Lower lobe of right lung (tissue), 2 donors: Measurements from ENCODE around the gene ZNF710. TPM values are rescaled to one million over a fixed set of nuclear protein-coding genes. Genes with fewer than 3 reads are reported as not detected.
"Not testable (repeated sequence)": the region's sequence is repeated elsewhere in the genome, so short reads cannot be mapped to it uniquely, and the experiment has no call there.

Source experiments
- ATAC-seq, 2 donors: fragments of 200-7000 bp; cut with Tn5 transposase; one replicate each; pipeline ENCODE4 v1.9.1; 2020 to 2022; ENCODE audit warnings: mild to moderate bottlenecking in 2 of 2, moderate library complexity in 2 of 2
- DNase-seq: peaks from one replicate; pipeline ENCODE4 v3.0.0-alpha.2; 2020
- H3K27ac ChIP-seq: fragments of 200-600 bp; one replicate; pipeline ENCODE4 v1.8.0; 2022
- H3K27me3 ChIP-seq: fragments of 200-600 bp; one replicate; pipeline ENCODE4 v1.8.0; 2022; ENCODE audit warnings: low read depth
- H3K36me3 ChIP-seq: fragments of 200-600 bp; one replicate; pipeline ENCODE4 v1.8.0; 2022; ENCODE audit warnings: mild to moderate bottlenecking
- H3K4me1 ChIP-seq: fragments of 200-600 bp; one replicate; pipeline ENCODE4 v1.8.0; 2022
- H3K4me3 ChIP-seq: fragments of 200-600 bp; one replicate; pipeline ENCODE4 v1.8.0; 2022; ENCODE audit warnings: mild to moderate bottlenecking
- H3K9me3 ChIP-seq: fragments of 200-600 bp; one replicate; pipeline ENCODE4 v1.8.0; 2022
- intact Hi-C: fragments of 100-400 bp; cut with DNase I; formaldehyde crosslinking; loops from one replicate; pipeline ENCODE4 v1.11.0; 2022
- total RNA-seq: library from RNA; stranded (reverse); fragmentation: NEBNext Ultra II Directional; extraction: Animal tissue kit (Norgen Biotek cat#: 25700); gene quantifications from one replicate; pipeline ENCODE4 v1.2.1, GENCODE V29; 2021
- TF ChIP-seq, protein P1 (sequence below): fragments of 200-600 bp; IDR thresholded peaks from one replicate; pipeline ENCODE4 v1.8.0; 2022; ENCODE audit warnings: antibody characterized with exemption, mild to moderate bottlenecking
- donor health status: DM: no; HTN: yes; CAD: no; lungs with severe emphysema.

Gene ZNF710
- total RNA-seq, 1 donor from 2014 or later, result 50.7 TPM

DNA sequence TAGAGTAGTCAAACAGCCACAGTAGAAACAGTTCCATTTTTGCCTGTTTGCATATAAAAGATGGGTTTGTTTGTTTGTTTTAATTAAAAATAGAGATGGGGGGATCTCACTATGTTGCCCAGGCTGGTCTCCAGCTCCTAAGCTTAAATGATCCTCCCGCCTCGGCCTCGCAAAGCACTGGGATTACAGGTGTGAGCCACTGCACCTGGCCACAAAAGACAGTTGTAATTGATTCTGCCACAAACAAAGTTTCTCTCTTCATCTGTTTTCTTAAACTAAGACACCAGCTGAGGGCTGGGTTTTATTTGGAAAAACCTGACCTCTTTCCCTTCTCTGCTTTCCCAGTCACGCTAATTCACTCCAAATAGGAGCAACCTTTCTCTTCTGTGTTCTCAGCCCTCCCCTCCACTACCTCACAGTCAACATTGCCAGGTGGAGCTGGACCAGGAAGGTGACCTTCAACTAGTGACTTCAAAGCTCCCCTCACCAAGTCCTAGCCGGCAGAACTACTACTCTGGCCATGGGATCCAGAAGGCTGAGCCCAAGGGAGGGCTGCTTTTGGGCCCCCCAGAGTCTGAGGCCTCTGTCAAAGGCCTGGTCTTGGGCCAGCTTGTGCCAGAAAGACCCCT is 102.7 kb downstream of the ZNF710 start:
- Histone ChIP-seq H3K36me3 (no peaks in the 10 kb centered on the region), H3K4me3 (no peak overlapping the region), H3K27ac (no peak overlapping the region), H3K4me1 (peaks cover 27% of the 10 kb centered on the region), H3K9me3 (no peaks in the 10 kb centered on the region), H3K27me3 (no peaks in the 10 kb centered on the region)
- no peak for ATAC-seq
- intact Hi-C loops, result no loop called here
- DNase-seq, result no peak
- TF ChIP-seq, protein P1, sequence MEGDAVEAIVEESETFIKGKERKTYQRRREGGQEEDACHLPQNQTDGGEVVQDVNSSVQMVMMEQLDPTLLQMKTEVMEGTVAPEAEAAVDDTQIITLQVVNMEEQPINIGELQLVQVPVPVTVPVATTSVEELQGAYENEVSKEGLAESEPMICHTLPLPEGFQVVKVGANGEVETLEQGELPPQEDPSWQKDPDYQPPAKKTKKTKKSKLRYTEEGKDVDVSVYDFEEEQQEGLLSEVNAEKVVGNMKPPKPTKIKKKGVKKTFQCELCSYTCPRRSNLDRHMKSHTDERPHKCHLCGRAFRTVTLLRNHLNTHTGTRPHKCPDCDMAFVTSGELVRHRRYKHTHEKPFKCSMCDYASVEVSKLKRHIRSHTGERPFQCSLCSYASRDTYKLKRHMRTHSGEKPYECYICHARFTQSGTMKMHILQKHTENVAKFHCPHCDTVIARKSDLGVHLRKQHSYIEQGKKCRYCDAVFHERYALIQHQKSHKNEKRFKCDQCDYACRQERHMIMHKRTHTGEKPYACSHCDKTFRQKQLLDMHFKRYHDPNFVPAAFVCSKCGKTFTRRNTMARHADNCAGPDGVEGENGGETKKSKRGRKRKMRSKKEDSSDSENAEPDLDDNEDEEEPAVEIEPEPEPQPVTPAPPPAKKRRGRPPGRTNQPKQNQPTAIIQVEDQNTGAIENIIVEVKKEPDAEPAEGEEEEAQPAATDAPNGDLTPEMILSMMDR, result no peak

DNA sequence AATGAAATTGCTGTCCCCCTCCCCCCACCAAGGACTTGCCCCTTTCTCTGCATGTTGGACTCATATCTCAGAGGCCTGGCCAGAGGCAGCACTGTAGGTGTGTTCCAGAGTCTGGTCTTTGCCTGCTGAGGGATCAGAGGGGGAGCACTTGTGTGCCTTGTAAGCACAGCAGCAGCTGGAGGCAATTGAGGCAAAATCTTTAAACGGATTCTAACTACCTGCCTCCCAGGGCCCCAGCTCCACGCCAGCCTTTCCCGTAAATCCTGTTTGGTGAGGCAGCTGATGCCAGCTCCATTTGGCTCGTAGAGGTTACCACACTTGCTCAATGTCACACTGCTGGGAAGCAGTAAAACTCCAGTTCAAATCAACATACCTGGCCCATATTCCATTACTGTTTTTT is 103.4 kb downstream of the ZNF710 start:
- DNase-seq, result no peak

DNA sequence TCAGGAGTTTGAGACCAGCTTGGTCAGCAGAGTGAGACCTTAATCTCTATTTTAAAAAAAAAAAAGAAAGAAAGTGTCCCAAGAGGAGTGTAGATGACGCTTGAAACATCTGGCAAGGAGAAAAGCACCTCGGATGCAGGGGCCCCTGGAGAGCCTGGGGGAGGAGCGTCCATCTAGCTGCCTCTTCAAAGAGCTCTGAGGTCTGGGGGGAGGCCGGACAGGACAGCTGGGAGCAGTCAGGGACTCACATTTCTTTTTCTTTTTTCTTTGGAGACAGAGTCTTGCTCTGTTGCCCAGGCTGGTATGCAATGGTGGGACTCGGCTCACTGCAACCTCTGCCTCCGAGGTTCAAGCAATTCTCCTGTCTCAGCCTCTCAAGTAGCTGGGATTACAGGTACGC is 104.4 kb downstream of the ZNF710 start:
- TF ChIP-seq, protein P1, result no peak
- no peak for DNase-seq
- H3K9me3 ChIP-seq, result no peaks in the 10 kb centered on the region
- no peaks in the 10 kb centered on the region for H3K27me3 ChIP-seq
- H3K27ac ChIP-seq, result no peak overlapping the region
- H3K4me3 ChIP-seq, result no peak overlapping the region
- ATAC-seq, result no peak
- no peaks in the 10 kb centered on the region for H3K36me3 ChIP-seq
- intact Hi-C loops, result no loop called here
- peaks cover 11% of the 10 kb centered on the region for H3K4me1 ChIP-seq

More for the DNA sequence above, 103.4 kb downstream of the ZNF710 start:
- no peaks in the 10 kb centered on the region for H3K36me3 ChIP-seq
- H3K27me3 ChIP-seq, result no peaks in the 10 kb centered on the region
- TF ChIP-seq, protein P1, result no peak
- no peak for ATAC-seq
- intact Hi-C loops, result no loop called here
- H3K4me1 ChIP-seq, result peaks cover 21% of the 10 kb centered on the region
- H3K4me3 ChIP-seq, result no peak overlapping the region
- H3K27ac ChIP-seq, result no peak overlapping the region
- H3K9me3 ChIP-seq, result no peaks in the 10 kb centered on the region

DNA sequence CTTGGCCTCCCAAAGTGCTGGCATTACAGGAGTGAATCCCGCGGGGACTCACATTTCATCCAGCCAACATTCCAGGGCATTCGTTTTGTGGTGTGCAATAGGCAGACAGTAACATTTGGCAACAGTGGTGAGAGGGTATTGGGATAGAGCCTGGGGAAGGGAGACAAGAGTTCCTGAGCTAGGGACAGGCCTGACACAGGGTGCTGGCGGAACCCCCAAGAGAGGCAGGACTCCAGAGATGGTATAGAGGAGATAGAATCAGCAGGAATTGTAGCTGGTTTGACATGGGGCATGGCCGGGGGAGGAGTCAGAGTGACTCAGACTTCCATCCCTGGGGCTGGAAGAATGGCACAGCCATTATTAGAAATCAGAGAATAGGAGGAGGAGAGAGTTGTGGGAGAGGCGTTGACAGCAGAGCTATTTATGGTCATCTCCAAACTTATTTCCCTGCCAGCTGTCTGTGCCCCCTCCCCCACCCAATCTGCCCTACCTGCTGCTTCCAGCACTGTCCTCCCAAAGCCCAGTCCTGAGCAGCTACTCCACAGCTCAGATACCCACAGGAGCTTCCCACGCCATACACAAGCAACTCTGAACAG is 105.5 kb downstream of the ZNF710 start:
- intact Hi-C loops, result no loop called here
- TF ChIP-seq, protein P1, result no peak
- Histone ChIP-seq H3K27me3 (no peaks in the 10 kb centered on the region), H3K27ac (no peak overlapping the region), H3K36me3 (no peaks in the 10 kb centered on the region), H3K4me3 (no peak overlapping the region), H3K9me3 (no peaks in the 10 kb centered on the region), H3K4me1 (peaks cover under 1% of the 10 kb centered on the region)
- no peak for ATAC-seq
- DNase-seq, result no peak

DNA sequence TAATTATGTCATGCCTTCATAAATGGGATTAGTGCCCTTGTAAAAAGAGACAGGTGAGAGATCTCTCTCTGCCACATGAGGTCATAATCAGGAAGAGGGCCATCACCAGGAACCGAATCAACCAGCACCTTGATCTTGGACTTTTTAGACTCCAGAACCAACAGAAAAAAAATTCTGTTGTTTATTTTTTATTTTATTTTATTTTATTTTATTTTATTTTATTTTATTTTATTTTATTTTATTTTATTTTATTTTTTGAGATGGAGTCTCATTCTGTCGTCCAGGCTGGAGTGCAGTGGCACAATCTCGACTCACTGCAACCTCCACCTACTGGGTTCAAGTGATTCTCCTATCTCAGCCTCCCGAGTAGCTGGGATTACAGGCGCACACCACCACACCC is 106.9 kb downstream of the ZNF710 start:
- ATAC-seq, H3K27me3 ChIP-seq, intact Hi-C loops, H3K36me3 ChIP-seq, DNase-seq, H3K4me1 ChIP-seq, H3K4me3 ChIP-seq, H3K27ac ChIP-seq, H3K9me3 ChIP-seq: not testable (repeated sequence)

DNA sequence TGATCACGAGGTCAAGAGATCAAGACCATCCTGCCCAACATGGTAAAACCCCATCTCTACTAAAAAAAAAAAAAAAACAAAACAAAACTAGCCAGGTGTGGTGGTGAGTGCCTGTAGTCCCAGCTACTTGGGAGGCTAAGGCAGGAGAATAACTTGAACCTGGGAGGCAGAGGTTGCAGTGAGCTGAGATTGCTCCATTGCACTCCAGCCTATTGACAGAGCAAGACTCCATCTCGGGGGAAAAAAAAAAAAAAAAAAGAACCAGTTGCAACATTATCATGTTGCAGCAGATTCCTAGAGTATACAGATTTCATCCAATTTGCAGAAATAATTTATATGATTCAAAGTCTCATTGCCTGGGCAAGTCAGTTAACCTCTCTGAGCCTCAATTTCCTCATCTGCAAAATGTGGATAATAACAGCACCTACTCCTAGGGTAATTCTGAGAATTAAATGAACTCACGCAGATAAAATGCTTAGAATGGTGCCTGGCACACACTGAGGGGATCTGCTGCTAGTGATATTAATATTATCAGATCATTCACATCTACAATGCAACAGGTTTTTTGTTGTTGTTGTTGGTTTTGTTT is 108.1 kb downstream of the ZNF710 start:
- ATAC-seq, H3K9me3 ChIP-seq, H3K4me1 ChIP-seq, intact Hi-C loops, H3K27ac ChIP-seq, H3K4me3 ChIP-seq, DNase-seq, H3K27me3 ChIP-seq, H3K36me3 ChIP-seq: not testable (repeated sequence)
